Heart left ventricle (tissue), 13 donors: ENCODE data around the gene ADAMTSL2.

Source experiments
- POLR2A ChIP-seq, 2 donors: fragments of 450-650 bp; IDR thresholded peaks; one replicate each; pipeline ENCODE4 v1.6.1; 2017; ENCODE audit warnings: antibody characterized with exemption in 2 of 2, mild to moderate bottlenecking in 2 of 2, moderate library complexity in 2 of 2
- TF ChIP-seq, protein P1 (sequence below), 12 donors: fragments of 200-600 bp; sonication (generic) in 4 of 12; IDR thresholded peaks; one replicate each; pipeline versions ENCODE4 v1.5.0 to v1.8.0; 2018 to 2022; ENCODE audit warnings: antibody characterized with exemption in 12 of 12, mild to moderate bottlenecking in 5 of 12
- donor health status: ischemic (EF 13 %, LVEDD 7.1; RV severe dilation, severe dysfunction).
- donor health status: DM: no; HTN: yes; CAD: no.
- donor health status: DM: no; HTN: no; CAD: no.
- donor health status: ischemic (EF 25% LVEDD 6.9; RV normal size, moderate dysfunction).
- donor health status: ischemic (EF 25% LVEDD 5.7; RV mildly dilated, moderate dysfunction).
- donor health status: ischemic (EF 35%, LVEDD 5.7; RV mildly dilated, moderate dysfunction).
- donor health status: nonischemic (EF 11% LVEDD 7.7; RV severe dilation, severe dysfunction).
- donor health status: DM: yes; HTN: yes; CAD: no.
- donor health status: PGD.
- donor health status: ischemic (EF 29% LVEDD 5.4; RV normal size, mild dysfunction).
- donor health status: nonischemic (EF 23%, LVEDD 6.1; RV moderate dilation, normal function).

GRCh38 chr9:133510926-133511505, 23.5 kb upstream of the ADAMTSL2 start:
- TF ChIP-seq POLR2A (IDR thresholded peaks at IDR 0.05): no peak
- TF ChIP-seq, protein P1, sequence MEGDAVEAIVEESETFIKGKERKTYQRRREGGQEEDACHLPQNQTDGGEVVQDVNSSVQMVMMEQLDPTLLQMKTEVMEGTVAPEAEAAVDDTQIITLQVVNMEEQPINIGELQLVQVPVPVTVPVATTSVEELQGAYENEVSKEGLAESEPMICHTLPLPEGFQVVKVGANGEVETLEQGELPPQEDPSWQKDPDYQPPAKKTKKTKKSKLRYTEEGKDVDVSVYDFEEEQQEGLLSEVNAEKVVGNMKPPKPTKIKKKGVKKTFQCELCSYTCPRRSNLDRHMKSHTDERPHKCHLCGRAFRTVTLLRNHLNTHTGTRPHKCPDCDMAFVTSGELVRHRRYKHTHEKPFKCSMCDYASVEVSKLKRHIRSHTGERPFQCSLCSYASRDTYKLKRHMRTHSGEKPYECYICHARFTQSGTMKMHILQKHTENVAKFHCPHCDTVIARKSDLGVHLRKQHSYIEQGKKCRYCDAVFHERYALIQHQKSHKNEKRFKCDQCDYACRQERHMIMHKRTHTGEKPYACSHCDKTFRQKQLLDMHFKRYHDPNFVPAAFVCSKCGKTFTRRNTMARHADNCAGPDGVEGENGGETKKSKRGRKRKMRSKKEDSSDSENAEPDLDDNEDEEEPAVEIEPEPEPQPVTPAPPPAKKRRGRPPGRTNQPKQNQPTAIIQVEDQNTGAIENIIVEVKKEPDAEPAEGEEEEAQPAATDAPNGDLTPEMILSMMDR (IDR thresholded peaks at IDR 0.05): no peak
